Measurements from ENCODE around the gene TBPL1. TPM values are rescaled to one million over a fixed set of nuclear protein-coding genes. Genes with fewer than 3 reads are reported as not detected.

The TBPL1 gene
- total and polyA plus RNA-seq, 2 of the 8 experiments (the other 6 are each of a cell fraction or from before 2014, with no cell fraction given) = 32.5 to 67.0 TPM

DNA sequence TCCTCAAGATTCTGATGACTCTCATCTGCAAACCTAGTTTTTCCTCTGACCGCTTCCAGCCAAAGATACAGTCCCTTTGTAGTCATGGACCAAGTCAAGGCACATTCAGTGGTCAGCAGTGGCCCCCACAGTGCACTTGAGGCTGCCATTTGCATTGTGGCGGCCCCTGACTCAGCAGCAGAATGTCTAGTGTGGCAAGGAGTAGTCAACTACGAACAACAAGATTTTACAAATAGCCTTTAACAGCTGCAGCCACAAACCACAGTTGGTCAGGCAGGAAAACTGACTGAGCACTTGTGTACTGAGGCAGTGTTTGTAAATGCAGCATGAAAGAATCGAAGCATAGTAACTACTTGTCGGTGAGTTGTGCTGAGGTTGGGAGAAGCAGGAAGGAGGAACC, 49.8 kb downstream of the TBPL1 start:
- Histone ChIP-seq H2BK12ac (ENCODE audit: low read depth, low read length) (no peak overlapping the region), H4K91ac (replicated peaks; ENCODE audit: insufficient read length, low read length) (no peak overlapping the region), H3K79me2 (ENCODE audit: control insufficient read depth in 1 of 2, insufficient read depth in 2 of 2, low read length in 2 of 2) (no peaks in the 10 kb centered on the region), H2AFZ (ENCODE audit: low read length) (no peak overlapping the region), H2BK120ac (replicated peaks; ENCODE audit: low read depth, low read length) (no peak overlapping the region), H3K27me3 (replicated peaks in 1 of 4; ENCODE audit: control insufficient read depth in 3 of 4, extremely low read depth in 1 of 4, insufficient read depth in 3 of 4, low read length in 3 of 4) (no peaks in the 10 kb centered on the region), H2BK15ac (ENCODE audit: low read length) (no peak overlapping the region), H2AK5ac (ENCODE audit: low read depth, low read length) (no peak overlapping the region), H3K18ac (ENCODE audit: extremely low read depth, low read length) (no peak overlapping the region), H2BK5ac (ENCODE audit: low read depth, low read length) (no peak overlapping the region), H3K4me1 (replicated peaks in 1 of 4; ENCODE audit: control insufficient read depth in 3 of 4, insufficient read depth in 4 of 4, low read length in 3 of 4) (peaks cover 0 to 3% (median 1%) of the 10 kb centered on the region in 4 experiments; a peak in 2 of 7 replicates), H3K4me2 (ENCODE audit: insufficient read depth in 1 of 2, low read depth in 2 of 2, low read length in 2 of 2) (no peak overlapping the region), H2BK20ac (ENCODE audit: low read length) (no peak overlapping the region), H3K14ac (ENCODE audit: insufficient read length) (no peak overlapping the region), H3K36me3 (ENCODE audit: control insufficient read depth in 2 of 4, insufficient read depth in 4 of 4, low read length in 3 of 4) (peaks cover 0 to 3% (median 0%) of the 10 kb centered on the region in 4 experiments; a peak in 1 of 8 replicates), H4K5ac (ENCODE audit: insufficient read length, low read depth, low read length) (no peak overlapping the region), H3K4me3 (ENCODE audit: extremely low read depth in 1 of 4, insufficient read depth in 2 of 4, low read depth in 3 of 4, low read length in 4 of 4) (no peak overlapping the region), H3K9me3 (ENCODE audit: insufficient read depth in 2 of 2, low read depth in 1 of 2, low read length in 1 of 2) (no peaks in the 10 kb centered on the region), H3K27ac (ENCODE audit: low read depth, low read length) (no peak overlapping the region), H4K20me1 (replicated peaks in 1 of 2; ENCODE audit: control insufficient read depth in 1 of 2, insufficient read depth in 2 of 2, low read length in 2 of 2) (no peaks in the 10 kb centered on the region), H4K8ac (ENCODE audit: extremely low read depth, insufficient read depth, low read length) (no peak overlapping the region), H3K23me2 (ENCODE audit: low read depth, low read length) (no peaks in the 10 kb centered on the region), H3K56ac (replicated peaks; ENCODE audit: insufficient read length, low read depth, low read length) (no peak overlapping the region), H3K23ac (ENCODE audit: insufficient read length) (no peak overlapping the region), H3K4ac (replicated peaks; ENCODE audit: insufficient read length, low read depth, low read length) (no peak overlapping the region), H3K79me1 (ENCODE audit: low read depth, low read length) (no peaks in the 10 kb centered on the region), H3K9ac (replicated peaks in 1 of 4; ENCODE audit: extremely low read depth in 1 of 4, low read depth in 3 of 4, low read length in 3 of 4) (no peak overlapping the region; a peak in 1 of 7 replicates)
- no peak for DNase-seq (ENCODE audit: low read depth in 1 of 2, low spot score in 2 of 2)
- no peak for FAIRE-seq
- ChIA-PET POLR2A (ENCODE audit: partially characterized antibody) (interaction anchor here (1.2 kb wide), 1 partner anchor 14 kb away, joined by 3 read pairs; no protein-coding TSS in a partner anchor), CTCF (ENCODE audit: partially characterized antibody) (interaction anchor here (0.8 to 6.5 kb wide), 10 partner anchors 20 to 94 kb away, joined by 3 to 45 read pairs (median 6); no protein-coding TSS in a partner anchor)
- WGBS, 2 experiments (ENCODE audit: extremely low coverage in 1 of 2, insufficient coverage in 1 of 2, insufficient read length in 1 of 2, insufficient replicate concordance in 2 of 2, low coverage in 1 of 2, low lambda C conversion rate in 2 of 2, missing lambda C conversion rate in 1 of 2) = 90% methylated on average over 5 of the region's 5 CpGs; no CpG with 5 or more reads in 1 of the 2 experiments
- TF ChIP-seq RAD21 (IDR thresholded peaks at IDR 0.05 in 1 of 2, conservative IDR thresholded peaks at IDR 0.05 in 1 of 2; ENCODE audit: low read depth in 2 of 2, low read length in 2 of 2) (no peak), NANOG (IDR thresholded peaks at IDR 0.05; ENCODE audit: insufficient read depth, low read depth, low read length, poor library complexity, severe bottlenecking) (no peak), GTF2F1 (IDR thresholded peaks at IDR 0.05; ENCODE audit: borderline replicate concordance, low read depth, low read length) (no peak), HDAC6 (IDR thresholded peaks at IDR 0.05; ENCODE audit: low read depth, low read length) (no peak), KDM1A (IDR thresholded peaks at IDR 0.05; ENCODE audit: borderline replicate concordance, low read length) (no peak), SP1 (IDR thresholded peaks at IDR 0.05; ENCODE audit: low read depth, low read length) (no peak), MAFK (IDR thresholded peaks at IDR 0.05; ENCODE audit: low read depth, low read length) (no peak), POLR2AphosphoS5 (IDR thresholded peaks at IDR 0.05; ENCODE audit: low read depth, low read length) (no peak), EZH2 (IDR thresholded peaks at IDR 0.05; ENCODE audit: low read depth, low read length, severe bottlenecking) (no peak)
